ENCODE results near the gene HMG20B. TPM values are rescaled to one million over a fixed set of nuclear protein-coding genes. Genes with fewer than 3 reads are reported as not detected.

HMG20B gene
- total RNA-seq, 1 donor from 2014 or later, result 37.4 TPM

GRCh38 chr19:3615524-3616135 is 42.9 kb downstream of the HMG20B start:
- FAIRE-seq, result no peak
- DNase-seq (ENCODE audit: low read depth), result no peak
- H3K4me3 ChIP-seq (ENCODE audit: low read depth, low read length), result no peak overlapping the region
- no peaks in the 10 kb centered on the region for H3K27me3 ChIP-seq (ENCODE audit: control insufficient read depth, insufficient read depth, low read length)
- H3K36me3 ChIP-seq (ENCODE audit: control insufficient read depth, insufficient read depth, low read length), result peaks cover 20% of the 10 kb centered on the region
- no peak for TF ChIP-seq CTCF (IDR thresholded peaks at IDR 0.05; ENCODE audit: insufficient read depth, low read length, severe bottlenecking)

- TF ChIP-seq CTCF (IDR thresholded peaks at IDR 0.05; ENCODE audit: insufficient read depth, low read length, severe bottlenecking), result no peak
- H3K4me3 ChIP-seq (ENCODE audit: low read depth, low read length), result no peak overlapping the region
- FAIRE-seq (no peak), DNase-seq (ENCODE audit: low read depth) (no peak)
- peaks cover 15% of the 10 kb centered on the region for H3K36me3 ChIP-seq (ENCODE audit: control insufficient read depth, insufficient read depth, low read length)
- no peaks in the 10 kb centered on the region for H3K27me3 ChIP-seq (ENCODE audit: control insufficient read depth, insufficient read depth, low read length)
Measured at GRCh38 chr19:3617463-3617862, 44.7 kb downstream of the HMG20B start.

- Histone ChIP-seq H3K4me3 (ENCODE audit: low read depth, low read length) (no peak overlapping the region), H3K27me3 (ENCODE audit: control insufficient read depth, insufficient read depth, low read length) (no peaks in the 10 kb centered on the region), H3K36me3 (ENCODE audit: control insufficient read depth, insufficient read depth, low read length) (peaks cover 13% of the 10 kb centered on the region)
- FAIRE-seq (no peak), DNase-seq (ENCODE audit: low read depth) (no peak)
- TF ChIP-seq CTCF (IDR thresholded peaks at IDR 0.05; ENCODE audit: insufficient read depth, low read length, severe bottlenecking), result peak; percentile 81
Measured at GRCh38 chr19:3618144-3618810, 45.5 kb downstream of the HMG20B start.

DNA sequence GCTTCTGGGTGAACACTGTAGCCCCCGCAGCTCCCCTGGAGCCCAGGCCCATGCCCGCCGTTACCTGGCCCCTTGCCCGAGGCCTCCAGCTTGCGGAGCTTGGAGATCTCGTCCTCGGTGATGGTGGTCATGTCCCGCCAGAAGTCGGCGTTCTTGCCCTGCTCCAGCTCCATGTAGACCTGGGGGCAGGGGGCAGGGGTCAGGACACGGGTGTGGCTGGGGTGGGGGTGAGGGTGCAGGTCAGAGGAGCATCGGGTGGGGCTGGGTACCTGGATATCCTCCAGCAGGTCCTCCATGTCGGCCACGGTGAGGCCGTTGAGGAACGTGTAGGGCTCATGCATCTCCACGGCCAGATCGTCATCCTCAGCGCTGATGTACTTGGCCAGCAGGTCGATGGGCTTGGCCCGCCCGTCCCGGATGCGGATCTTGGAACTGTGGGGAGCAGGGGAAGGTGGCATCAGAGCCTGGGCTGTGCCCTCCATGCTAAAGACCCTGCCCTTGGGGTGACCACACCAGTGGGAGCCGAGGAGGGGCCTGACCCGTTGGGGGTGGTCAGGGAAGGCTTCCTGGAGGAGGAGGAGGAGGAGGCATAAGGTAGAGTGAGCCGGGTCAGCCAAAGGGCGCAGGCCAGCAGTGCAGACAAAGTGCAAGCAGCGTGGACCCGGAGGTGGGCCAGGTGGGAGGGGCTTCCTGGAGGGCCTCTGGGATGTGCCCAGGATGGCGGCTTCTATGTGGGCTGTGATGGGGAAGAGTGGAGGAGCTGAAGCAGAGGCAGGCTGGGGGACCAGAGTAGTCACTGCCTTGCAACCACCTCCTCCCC is 46.3 kb downstream of the HMG20B start:
- FAIRE-seq (no peak), DNase-seq (ENCODE audit: low read depth) (no peak)
- no peak for TF ChIP-seq CTCF (IDR thresholded peaks at IDR 0.05; ENCODE audit: insufficient read depth, low read length, severe bottlenecking)
- no peak overlapping the region for H3K4me3 ChIP-seq (ENCODE audit: low read depth, low read length)
- peaks cover 15% of the 10 kb centered on the region for H3K36me3 ChIP-seq (ENCODE audit: control insufficient read depth, insufficient read depth, low read length)
- no peaks in the 10 kb centered on the region for H3K27me3 ChIP-seq (ENCODE audit: control insufficient read depth, insufficient read depth, low read length)

DNA sequence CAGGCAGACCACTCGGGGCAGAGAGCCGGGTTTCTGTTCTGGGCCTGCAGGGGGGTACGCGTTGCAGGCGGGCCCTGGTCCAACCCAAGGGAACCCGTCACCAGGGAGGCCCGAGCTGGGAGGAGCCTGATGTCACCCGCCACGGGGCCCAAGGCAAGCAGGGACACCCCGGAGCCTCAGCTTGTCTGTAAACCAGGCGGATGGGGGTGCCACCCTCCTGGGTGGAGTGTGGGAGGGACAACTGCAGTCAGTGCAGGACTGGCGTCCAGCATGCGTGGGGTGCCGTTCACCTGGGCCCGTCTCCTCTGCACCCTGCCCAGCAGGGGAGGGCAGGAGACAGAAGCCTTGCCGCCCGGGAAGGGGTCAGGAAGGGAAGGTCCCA is 46.9 kb downstream of the HMG20B start:
- no peaks in the 10 kb centered on the region for H3K27me3 ChIP-seq (ENCODE audit: control insufficient read depth, insufficient read depth, low read length)
- no peak for FAIRE-seq
- no peak for DNase-seq (ENCODE audit: low read depth)
- peaks cover 15% of the 10 kb centered on the region for H3K36me3 ChIP-seq (ENCODE audit: control insufficient read depth, insufficient read depth, low read length)
- no peak for TF ChIP-seq CTCF (IDR thresholded peaks at IDR 0.05; ENCODE audit: insufficient read depth, low read length, severe bottlenecking)
- H3K4me3 ChIP-seq (ENCODE audit: low read depth, low read length), result no peak overlapping the region
